GM21515 (cell line): ENCODE results near the gene TMCC2.

Source experiments
- ATAC-seq: cut with Tn5 transposase; IDR thresholded peaks from one replicate; pipeline ENCODE4 v1.9.1; 2021; ENCODE audit not compliant: unreplicated experiment

TMCC2 gene

GRCh38 chr1:205239078-205239477 lies 11.3 kb downstream of the TMCC2 start:
- ATAC-seq: no peak

GRCh38 chr1:205240118-205240517 lies 12.4 kb downstream of the TMCC2 start:
- no peak for ATAC-seq

DNA sequence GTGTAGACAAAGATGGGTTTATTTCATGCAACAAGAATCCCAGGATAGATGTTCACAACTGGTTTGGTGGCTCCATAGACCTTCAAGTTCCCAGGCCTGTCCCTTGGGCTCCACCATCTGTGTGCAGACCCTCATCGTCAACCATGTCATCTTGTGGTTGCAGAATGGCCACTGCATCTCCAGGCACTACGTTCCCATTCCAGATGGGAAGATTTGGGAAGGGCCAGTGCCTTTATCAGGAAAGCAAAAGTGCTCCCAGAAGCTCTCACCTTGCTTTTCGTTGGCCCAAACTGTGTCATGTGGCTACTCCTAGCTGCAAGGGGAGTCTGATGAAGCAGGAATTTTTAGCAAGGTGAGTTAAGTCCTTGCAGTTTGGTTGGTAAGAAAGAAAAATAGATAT lies 12.8 kb downstream of the TMCC2 start:
- ATAC-seq: no peak

DNA sequence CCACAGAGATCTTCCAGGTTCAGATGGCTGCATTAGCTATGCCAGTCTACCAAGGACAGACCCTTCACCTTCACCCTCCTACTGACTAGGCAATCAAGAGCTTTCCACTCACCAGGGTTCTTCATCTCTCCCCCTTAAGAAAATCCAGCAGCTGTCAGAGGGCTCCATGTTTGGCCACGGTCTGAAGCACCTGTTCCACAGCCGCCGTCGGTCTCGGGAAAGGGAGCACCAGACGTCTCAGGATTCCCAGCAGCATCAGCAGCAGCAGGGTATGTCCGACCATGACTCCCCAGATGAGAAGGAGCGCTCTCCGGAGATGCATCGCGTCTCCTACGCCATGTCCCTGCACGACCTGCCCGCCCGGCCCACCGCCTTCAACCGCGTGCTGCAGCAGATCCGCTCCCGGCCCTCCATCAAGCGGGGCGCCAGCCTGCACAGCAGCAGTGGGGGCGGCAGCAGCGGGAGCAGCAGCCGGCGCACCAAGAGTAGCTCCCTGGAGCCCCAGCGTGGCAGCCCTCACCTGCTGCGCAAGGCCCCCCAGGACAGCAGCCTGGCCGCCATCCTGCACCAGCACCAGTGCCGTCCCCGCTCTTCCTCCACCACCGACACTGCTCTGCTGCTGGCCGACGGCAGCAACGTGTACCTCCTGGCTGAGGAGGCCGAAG lies 13.8 kb downstream of the TMCC2 start:
- ATAC-seq: no peak

GRCh38 chr1:205243350-205244191 lies 15.8 kb downstream of the TMCC2 start:
- no peak for ATAC-seq

- ATAC-seq: no peak
These were observed 16.6 kb downstream of the TMCC2 start for GRCh38 chr1:205244384-205244783.

DNA sequence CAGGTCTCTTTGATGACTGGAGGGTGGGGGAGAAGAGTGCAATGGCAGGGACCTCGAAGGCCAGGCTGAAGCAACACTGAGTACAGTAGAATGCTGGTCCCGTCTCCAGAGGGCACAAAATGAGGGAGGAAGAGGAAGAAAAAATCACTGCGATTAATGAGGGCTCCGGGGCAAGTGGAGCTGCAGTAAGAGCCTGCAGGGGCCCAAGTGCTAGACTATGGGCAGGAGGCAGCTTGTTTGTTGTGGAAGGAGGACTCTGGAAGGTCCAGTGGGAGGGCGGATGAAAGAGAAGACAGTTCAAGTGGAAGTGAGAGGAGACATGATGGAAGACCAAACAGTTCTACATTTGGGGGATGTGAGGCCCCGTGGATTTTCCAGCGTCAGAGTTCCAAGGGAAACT lies 17.4 kb downstream of the TMCC2 start:
- ATAC-seq: no peak

GRCh38 chr1:205246351-205247119 lies 18.8 kb downstream of the TMCC2 start:
- no peak for ATAC-seq

GRCh38 chr1:205247130-205247921 lies 19.6 kb downstream of the TMCC2 start:
- no peak for ATAC-seq

- no peak for ATAC-seq
These were observed 21.3 kb downstream of the TMCC2 start for GRCh38 chr1:205248793-205249601.

DNA sequence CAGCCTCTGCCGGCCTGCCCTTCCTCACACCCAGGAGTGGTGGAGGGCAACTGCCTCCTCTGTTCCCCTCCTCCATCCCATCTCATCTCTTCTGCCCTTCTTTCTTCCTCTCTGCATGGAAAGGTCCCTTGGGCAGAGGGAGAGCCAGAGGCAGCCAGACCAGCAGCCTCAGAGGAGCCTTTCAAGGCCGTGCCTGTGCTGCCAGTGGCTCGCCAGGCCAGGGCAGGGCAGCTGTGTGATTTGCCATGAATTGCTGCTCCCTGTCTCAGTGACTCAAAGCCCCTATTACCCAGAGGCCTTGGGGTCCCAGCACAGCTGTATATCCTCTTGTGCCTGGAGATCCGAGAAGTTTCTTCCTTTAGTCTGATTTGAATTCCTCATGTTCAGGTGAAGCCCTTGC lies 21.9 kb downstream of the TMCC2 start:
- no peak for ATAC-seq

DNA sequence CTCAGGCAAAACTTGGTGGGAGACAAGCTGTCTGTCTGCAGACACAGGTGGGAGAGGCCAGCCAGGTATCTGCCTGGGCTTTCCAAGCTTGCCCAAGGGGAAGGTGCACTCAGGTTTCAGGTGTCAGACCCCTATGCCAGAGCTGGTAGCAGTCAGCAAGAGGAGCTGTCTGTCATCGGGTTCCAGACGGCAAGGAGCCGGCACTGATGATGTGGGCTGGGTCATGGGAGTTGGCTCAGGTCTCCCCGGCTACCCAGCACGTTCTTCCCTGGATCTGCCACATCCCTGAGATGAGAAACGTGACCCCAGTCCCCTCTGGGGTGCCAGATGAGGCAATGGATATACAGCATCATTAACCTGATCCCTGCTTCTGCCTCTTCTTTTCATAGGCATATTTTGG lies 23.0 kb downstream of the TMCC2 start:
- no peak for ATAC-seq

- no peak for ATAC-seq
These were observed 23.8 kb downstream of the TMCC2 start for GRCh38 chr1:205251576-205251975.

- ATAC-seq: no peak
These were observed 28.4 kb downstream of the TMCC2 start for GRCh38 chr1:205255941-205256780.

GRCh38 chr1:205256951-205257625 lies 29.3 kb downstream of the TMCC2 start:
- no peak for ATAC-seq

DNA sequence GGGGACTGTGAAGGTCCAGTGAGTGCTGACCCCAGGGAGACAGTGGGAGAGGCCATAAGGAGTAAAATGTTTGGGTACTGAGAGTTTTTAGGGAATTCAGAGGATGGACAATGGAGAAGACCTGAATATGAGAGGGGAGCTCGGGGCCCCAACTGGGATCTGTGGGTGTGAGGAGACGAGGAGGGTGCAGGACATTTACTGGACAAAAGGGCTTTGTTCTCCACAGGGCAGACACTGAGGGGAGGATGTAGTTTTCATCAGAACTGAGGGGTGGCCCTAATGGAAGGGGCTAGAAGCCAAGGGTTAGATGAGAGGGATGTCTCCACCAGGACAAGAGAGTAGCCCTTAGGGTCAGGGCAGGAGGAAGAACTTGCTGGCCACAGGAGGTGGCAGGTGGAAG lies 30.0 kb downstream of the TMCC2 start:
- no peak for ATAC-seq

DNA sequence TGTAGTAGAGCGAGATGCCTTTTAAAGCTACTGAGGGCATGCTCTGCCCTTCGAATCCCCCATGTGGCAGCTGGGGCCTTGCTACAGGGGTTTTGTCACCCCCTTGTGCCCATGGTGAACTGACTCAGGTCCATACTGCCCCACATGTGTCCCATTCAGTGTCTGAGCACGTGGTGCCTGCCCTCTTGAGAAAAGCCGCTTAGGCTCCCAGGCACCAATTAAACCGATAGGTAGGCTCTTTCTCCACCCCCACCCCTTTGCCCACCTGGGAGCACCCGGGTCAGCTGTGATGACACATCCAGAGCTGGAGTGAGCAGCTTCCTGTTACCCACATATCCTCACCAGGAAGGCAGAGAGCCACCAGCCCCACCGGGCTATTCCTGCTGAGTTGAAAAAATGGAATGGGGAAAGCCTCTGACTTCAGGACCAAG lies 30.5 kb downstream of the TMCC2 start:
- no peak for ATAC-seq

GRCh38 chr1:205258719-205259118 lies 31.0 kb downstream of the TMCC2 start:
- no peak for ATAC-seq
